Measurements from ENCODE around the gene WDR76.

The WDR76 gene

GRCh38 chr15:43879386-43880355 is 52.9 kb downstream of the WDR76 start:
- DNase-seq, result no peak

GRCh38 chr15:43880406-43881194 is 53.8 kb downstream of the WDR76 start:
- no peak for DNase-seq

GRCh38 chr15:43881245-43881644 is 54.4 kb downstream of the WDR76 start:
- DNase-seq, result no peak

GRCh38 chr15:43881944-43882343 is 55.1 kb downstream of the WDR76 start:
- no peak for DNase-seq

DNA sequence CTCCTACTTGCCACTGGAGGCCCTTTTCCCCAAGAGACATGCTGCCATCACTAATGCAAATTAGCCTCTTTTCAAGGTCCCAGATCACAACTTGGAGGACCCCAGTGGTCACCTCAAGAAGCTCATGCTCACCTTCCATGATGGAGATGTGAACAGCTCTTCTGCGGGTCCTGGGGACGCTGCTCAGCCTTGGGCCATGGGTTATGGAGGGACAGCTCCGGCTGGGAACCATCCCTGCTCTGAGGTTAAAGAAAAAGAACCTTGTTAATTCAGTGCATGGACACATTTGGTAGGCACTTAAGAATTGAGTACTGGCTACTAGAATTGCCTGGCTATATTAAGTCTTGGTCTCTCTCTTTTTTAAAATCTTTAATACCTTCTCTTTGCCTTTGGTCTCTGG is 56.8 kb downstream of the WDR76 start:
- DNase-seq, result no peak

DNA sequence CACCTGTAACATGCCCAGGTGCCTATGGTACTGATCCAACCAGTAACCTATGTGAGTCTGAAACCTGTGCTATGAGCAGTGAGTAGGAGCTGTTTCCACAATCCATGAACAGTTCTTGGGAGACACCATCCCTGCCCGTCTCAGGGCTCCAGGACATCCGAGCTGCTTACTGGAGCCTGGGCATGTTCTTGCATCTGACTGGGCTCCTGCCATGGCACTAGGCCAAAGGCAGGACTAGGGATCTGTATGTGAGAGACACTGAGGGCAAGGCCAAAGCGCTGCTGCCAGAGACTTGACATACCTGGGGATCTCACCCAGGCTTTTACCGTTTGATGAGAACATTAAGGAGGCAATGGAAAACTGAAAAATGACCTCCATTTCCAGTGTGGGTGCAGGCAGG is 59.8 kb downstream of the WDR76 start:
- no peak for DNase-seq

GRCh38 chr15:43887901-43888300 is 61.1 kb downstream of the WDR76 start:
- no peak for DNase-seq

DNA sequence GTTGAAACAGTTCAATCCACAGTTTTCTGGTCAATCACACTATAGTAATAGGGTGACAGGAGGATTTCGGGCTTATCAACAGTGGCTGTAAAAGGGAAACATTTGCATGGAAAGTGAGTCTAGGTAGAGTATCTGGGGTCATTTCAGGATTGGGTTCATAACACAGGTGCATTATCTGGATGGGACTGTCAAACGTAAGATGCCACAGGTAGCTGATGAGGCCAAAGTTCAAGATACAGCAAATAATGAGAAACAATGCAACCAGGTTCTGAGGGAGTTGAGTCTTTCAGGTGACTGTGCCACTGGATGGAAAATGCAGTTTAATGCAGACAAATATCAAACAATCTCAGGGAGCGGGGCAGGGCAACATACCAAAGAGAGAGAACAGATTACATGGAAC is 62.2 kb downstream of the WDR76 start:
- DNase-seq, result no peak

- no peak for DNase-seq
Measured at GRCh38 chr15:43893956-43894355, 67.2 kb downstream of the WDR76 start.

GRCh38 chr15:43895586-43895985 is 68.8 kb downstream of the WDR76 start:
- DNase-seq, result no peak

DNA sequence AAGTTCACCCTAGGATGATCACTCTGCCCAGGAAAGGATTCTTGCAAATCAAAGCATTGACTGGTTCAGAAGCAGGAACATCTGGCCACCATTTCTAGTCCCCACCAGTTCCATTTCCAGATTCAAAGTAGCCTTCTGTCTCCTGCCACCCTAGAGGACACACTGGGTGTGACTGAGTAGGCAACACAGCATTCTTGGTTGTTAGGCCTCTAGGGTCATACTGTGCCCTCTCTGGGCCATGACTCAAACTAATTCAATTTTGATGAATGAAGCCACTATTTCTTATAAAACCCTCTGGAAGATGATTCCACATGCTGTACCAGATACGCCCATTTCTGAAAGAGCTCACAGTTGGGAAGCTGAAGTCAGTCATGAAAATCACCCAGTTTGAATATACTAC is 69.7 kb downstream of the WDR76 start:
- no peak for DNase-seq

- no peak for DNase-seq
Measured at GRCh38 chr15:43898891-43899290, 72.1 kb downstream of the WDR76 start.

DNA sequence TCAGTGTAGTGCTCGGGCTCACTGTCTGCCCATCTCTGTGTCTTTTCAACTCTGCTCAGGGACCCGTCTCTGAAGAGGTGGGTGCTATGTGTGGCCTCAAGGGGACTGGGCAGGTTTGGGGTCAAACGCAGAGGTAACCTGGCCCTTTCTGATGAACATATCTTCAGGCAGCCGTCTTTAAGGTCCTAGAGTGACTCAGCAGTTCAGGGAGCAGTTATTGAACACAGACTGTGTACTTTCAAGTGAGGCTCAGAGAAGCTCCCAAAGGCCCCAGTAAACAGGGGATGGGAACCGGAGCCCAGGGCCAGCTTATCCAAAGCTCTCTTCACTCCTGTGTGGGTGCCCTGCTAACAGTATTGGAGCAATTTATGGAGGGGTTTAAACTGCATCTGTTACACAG is 73.1 kb downstream of the WDR76 start:
- no peak for DNase-seq

GRCh38 chr15:43900996-43901395 is 74.2 kb downstream of the WDR76 start:
- DNase-seq, result no peak

DNA sequence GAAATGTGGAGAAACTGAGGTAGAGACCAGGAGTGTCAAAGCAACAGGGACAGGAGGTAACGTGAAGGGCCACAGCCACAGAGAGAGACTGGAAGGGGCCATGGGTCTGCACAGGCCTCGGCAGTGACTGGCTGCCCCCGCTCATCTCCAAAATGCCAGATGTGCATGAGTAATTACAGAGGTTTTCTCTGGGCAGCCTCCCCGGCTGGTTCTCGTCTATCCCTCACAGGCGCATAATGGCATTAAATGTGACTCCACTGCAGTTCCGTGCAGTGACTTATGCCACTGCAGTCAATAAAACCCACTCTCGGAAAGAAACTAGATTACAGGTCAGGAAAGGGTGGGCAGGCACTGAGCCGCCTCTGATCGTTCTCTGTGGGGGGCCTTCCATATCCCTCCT is 74.7 kb downstream of the WDR76 start:
- DNase-seq, result no peak

GRCh38 chr15:43903864-43904290 is 77.1 kb downstream of the WDR76 start:
- peak in 3 of 4 experiments; percentile 3 to 11 (median 9) for DNase-seq

- no peak for DNase-seq
Measured at GRCh38 chr15:43905755-43906154, 79.0 kb downstream of the WDR76 start.

GRCh38 chr15:43908516-43909050 is 81.8 kb downstream of the WDR76 start:
- DNase-seq, result no peak

- no peak for DNase-seq
Measured at GRCh38 chr15:43911235-43911781, 84.5 kb downstream of the WDR76 start.

DNA sequence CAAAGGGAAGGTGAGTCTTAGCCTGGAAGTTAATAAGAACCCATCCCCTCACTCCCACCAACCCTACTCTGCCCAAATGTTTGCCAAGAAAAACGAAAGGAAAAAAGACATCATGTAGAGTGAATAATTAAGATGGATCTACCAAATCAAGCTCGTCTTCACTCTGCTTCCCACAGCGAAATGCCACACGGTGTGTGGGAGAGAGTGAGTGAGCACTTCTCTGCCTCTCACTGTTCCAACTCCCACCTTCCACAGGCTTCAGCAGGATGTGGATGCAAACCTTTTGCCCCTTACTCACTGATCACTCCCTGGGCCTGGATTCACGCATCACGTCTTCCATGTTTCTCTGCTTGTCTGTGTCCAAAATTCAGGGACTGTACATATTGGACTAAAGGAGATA is 85.4 kb downstream of the WDR76 start:
- DNase-seq, result no peak

DNA sequence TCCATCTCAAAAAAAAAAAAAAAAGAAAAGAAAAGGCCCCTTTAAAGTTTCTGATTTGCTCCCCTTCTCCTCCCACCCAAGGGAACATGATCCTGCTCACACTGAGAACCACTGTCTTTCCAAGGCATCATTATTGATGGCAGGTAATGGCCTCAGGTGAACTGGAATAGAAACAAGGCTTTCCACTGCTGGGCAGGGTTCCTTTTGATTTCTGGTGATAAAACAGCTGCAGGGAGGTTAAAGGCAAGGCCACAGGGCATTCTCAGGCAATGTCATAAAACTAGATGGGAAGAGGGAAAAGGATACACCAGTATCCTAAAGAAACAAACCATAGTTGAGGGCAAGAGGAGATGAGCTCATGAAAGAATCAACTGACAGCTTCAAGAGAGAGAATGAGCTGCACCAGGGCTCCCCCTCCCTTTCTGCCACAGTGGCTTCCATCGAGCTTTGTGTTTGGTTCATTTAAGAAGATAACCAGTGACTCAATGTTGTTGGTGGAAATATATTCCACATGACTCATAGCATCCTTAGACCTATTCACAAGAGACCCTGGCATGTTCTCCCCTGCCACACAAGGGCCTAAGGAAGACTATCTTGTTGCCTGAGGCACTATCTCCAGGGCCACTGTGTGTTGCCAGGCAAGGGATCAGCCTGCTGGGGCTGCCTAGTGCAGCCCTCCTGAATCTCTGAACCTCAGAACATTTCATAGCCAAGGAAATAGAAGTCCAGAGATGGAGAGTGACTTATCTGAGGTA is 86.4 kb downstream of the WDR76 start:
- no peak for DNase-seq

- DNase-seq, result no peak
Measured at GRCh38 chr15:43913941-43914340, 87.1 kb downstream of the WDR76 start.
